Hair follicle dermal papilla cell (primary cell): ENCODE measurements around the gene OAS2. TPM values are rescaled to one million over a fixed set of nuclear protein-coding genes. Genes with fewer than 3 reads are reported as not detected.

Experiments
- total RNA-seq: library from RNA; depleted of rRNA; stranded (reverse); fragments of >200 nt; gene quantifications from 2 replicates; pipeline ENCODE4 v1.2.3, GENCODE V29; 2012

The OAS2 gene, protein sequence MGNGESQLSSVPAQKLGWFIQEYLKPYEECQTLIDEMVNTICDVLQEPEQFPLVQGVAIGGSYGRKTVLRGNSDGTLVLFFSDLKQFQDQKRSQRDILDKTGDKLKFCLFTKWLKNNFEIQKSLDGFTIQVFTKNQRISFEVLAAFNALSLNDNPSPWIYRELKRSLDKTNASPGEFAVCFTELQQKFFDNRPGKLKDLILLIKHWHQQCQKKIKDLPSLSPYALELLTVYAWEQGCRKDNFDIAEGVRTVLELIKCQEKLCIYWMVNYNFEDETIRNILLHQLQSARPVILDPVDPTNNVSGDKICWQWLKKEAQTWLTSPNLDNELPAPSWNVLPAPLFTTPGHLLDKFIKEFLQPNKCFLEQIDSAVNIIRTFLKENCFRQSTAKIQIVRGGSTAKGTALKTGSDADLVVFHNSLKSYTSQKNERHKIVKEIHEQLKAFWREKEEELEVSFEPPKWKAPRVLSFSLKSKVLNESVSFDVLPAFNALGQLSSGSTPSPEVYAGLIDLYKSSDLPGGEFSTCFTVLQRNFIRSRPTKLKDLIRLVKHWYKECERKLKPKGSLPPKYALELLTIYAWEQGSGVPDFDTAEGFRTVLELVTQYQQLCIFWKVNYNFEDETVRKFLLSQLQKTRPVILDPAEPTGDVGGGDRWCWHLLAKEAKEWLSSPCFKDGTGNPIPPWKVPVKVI
- 25.6 and 26.6 TPM in 2 replicates for total RNA-seq

GRCh38 chr12:112978163-112979040 is at the start of gene OAS2:
TSS of gene OAS2 (plus strand) at chr12:112978519. CDS start at chr12:112978609, 90 bp downstream.

GRCh38 chr12:112937741-112938719 is 40.3 kb upstream of the OAS2 start, which contains the start of gene OAS3:
TSS of gene OAS3 (plus strand) at chr12:112938474. CDS start at chr12:112938531, 57 bp downstream.

DNA sequence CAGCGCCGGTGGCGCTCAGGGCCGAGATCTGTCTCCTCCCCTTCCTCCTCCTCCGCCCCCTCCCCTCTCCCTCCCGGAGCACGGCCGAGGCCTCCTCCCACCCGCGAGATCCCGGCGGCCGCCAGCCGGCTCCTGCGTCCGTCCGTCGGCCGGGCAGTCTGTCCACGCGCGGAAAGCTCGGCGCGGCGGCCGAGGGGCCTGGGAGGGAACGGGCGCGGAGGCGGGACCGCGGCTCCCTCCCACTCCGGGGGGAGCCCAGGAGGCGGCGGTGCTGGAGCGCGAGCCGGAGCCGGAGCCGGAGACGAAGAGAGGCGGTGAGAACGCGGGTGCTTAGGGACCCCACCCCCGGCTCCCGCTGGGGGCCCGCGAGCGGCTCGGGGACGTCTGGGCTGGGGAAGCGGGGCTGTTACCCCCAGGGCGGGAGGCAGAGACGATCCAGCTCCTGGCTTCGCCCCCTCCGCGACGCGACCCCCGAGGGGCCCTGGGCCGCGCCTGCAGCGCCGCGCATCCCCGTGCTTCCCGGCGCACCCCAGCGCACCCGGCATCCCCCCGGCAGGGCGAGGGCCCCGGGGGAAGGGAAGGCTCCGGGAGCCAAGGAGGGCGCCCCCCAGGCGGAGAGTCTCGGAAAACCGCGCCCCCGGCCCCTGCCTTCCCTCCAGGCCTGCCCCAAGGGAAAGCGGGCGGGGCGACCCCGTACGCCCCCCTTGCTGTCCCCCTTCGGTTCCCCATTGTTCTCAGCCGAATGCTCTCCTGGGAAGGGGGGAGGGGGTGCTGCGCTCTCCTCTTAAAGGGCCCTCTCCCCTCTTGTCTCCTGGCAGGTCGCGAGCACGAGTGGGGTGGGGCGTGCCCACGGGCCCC is 78.5 kb downstream of the OAS2 start, which contains the start of gene DTX1:
Gene DTX1 (plus strand): TSS at position 100 of the 858 bp plus-strand sequence. CDS start 1,463 bp downstream, outside the sequence.

Other genes with a start within 250 kb of the OAS2 start
- gene RPH3A, start 186.8 kb upstream of the OAS2 start, total RNA-seq = not detected in 2 replicates
- gene OAS1, start 71.6 kb upstream of the OAS2 start, total RNA-seq = 10.6 and 16.9 TPM in 2 replicates
- 10.7 and 30.5 TPM in 2 replicates for gene OAS3, start 40.0 kb upstream of the OAS2 start, total RNA-seq
- gene DTX1, start 78.2 kb downstream of the OAS2 start, total RNA-seq = under 0.01 TPM in 2 replicates
- gene RASAL1, start 157.2 kb downstream of the OAS2 start, total RNA-seq = not detected in 2 replicates
- not detected in 2 replicates for gene CFAP73, start 171.2 kb downstream of the OAS2 start, total RNA-seq
- gene DDX54, start 207.0 kb downstream of the OAS2 start, total RNA-seq = 42.8 and 45.2 TPM in 2 replicates
- gene RITA1, start 207.2 kb downstream of the OAS2 start, total RNA-seq = 24.7 and 25.2 TPM in 2 replicates
- 34.9 and 45.9 TPM in 2 replicates for gene TPCN1, start 242.9 kb downstream of the OAS2 start, total RNA-seq